HG03457 (cell line): ENCODE results near the gene ZNF746.

Experiments used
- ATAC-seq: cut with Tn5 transposase; IDR thresholded peaks from one replicate; pipeline ENCODE4 v1.9.1; 2021; ENCODE audit warnings: moderate number of reproducible peaks; ENCODE audit not compliant: unreplicated experiment

ZNF746 gene

DNA sequence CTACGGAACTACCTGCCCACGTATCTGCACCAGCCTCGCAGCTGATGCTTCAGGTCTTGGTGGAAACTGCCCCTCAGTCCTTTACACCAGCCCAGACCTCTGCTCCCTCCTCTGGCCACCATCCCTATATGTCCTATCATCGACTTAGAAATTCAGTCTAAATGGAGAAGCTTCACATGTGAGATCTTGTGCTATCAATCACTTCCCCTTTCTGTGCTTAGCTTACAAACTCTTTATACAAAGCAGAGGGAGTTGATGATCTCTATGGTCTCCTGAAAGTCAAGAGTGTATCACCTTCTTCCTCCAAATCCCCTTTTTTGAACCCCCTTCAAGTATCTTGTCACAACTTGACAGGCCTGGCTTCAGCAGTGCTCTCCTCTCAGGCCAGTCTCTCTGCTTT, 67.4 kb downstream of the ZNF746 start:
- ATAC-seq, result no peak

DNA sequence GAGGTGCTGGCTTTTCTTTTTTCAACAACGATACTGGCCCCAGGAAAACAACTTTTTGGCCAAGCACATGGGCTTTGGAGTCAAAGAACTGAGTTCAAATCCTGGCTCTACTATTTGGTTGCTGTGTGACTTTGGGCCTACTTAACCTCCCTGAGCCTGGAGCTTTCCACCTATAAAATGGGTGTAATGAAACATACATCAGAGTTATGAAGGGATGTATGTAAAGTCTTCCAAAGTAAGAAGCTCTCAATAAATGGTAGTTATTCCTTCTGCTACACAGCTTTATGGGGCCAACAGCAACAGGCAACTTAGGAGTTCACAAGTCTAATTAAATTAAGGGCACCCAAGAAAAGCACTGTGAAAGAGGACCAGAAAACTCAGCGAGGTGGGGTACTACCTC, 69.7 kb downstream of the ZNF746 start:
- no peak for ATAC-seq

DNA sequence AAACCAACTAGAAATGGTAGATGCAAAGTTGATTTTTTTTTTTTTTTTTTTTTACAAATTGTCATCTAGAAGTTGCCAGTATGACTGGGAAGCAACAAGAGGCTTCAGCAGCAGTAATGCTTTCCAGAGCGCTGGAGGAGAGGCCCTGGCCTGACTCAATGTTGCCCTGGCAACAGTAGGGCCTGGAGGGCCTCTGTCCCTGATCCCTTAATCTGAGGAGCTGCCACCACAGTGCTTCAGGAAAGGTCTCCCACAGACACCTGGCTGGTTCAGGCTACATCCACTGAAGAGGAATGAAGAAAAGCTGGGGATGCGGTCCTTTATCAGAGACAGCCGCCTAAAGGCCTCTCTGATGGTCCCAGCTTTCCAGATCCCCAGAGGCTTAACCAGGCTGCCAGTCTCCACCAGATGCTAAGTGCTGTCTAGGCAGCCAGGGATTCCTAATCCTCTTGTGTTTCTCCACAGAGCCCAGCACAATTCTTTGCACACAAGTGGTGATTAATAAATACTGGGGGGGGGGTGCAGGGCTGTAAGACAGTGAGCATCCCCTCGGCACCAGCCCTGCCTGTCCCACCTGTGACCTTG, 70.4 kb downstream of the ZNF746 start:
- no peak for ATAC-seq

DNA sequence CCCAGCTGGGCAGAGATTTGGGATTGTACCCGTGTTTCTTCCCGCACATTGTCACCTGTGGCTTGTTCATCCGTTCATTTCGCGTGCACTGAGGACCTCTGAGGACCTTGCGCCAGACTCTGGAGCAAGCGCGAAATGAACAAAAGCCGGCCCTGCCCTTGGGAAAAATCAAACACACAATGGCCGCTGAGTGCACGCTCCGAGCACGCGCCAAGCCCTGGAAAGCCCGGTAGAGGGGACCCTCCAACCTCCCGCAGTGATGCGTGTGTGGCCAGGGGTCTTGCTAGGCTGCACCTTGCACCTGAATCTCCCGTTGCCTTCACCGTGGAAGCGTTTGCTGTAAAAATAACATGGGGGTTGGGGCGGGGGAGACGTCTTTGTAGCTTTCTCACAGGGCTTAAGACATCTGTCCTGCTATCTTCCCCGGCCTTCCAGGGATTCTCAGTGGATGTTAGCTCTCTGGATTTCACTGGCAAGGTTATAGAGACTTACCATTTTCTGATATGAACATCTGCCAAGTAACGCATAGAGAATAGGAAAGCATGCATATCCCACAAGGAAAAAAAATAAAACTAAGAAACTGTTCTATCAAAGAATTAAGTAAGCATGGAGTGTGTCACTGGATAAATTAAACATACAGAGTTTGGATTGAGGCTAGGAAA, 74.0 kb downstream of the ZNF746 start:
- ATAC-seq, result no peak

DNA sequence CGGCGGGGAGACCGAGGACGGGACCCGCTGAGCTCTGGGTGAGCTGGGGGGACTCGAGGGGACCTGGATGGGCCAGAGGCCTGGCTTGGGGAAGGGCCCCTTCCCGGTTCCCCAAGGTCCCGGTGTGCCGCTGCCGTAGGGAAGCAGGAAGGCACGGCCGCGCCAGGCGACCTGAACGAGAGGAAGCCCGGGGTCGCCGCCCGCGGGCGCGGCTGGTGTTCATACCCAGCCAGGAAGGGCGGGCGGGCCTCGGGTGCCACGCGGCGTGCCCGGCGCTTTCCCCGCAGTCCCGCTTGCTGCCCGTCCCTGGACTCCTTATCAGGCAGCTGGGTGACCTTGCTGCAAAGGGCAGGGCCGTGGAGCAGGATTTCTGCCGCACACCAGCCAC, 74.7 kb downstream of the ZNF746 start:
- ATAC-seq, result no peak
